A673 (cell line): ENCODE results near the gene VPS9D1. TPM values are rescaled to one million over a fixed set of nuclear protein-coding genes. Genes with fewer than 3 reads are reported as not detected.

Experiments
- BruUV-seq: library from RNA; stranded (reverse); fragments of 400-500 nt; replicated peaks from 2 replicates; lab custom pipeline; 2021; lab: Mats Ljungman, UMichigan
- CTCF ChIA-PET: fragments of 300-600 bp; sonication (Branson Sonifier 250); formaldehyde crosslinking; loops from one replicate; lab custom pipeline; 2022; ENCODE audit warnings: antibody characterized with exemption; lab: Charles Lee
- POLR2A ChIA-PET: fragments of 300-600 bp; sonication (Branson Sonifier 250); formaldehyde crosslinking; loops from one replicate; lab custom pipeline; 2022; ENCODE audit warnings: antibody characterized with exemption; ENCODE audit not compliant: low non-redundant PET; lab: Charles Lee
- DNase-seq: peaks from one replicate; pipeline ENCODE4 v3.0.0-alpha.2; 2015; ENCODE audit warnings: low spot score
- H3K27ac ChIP-seq: fragments of 200-600 bp; sonication (generic); 2 replicates; pipeline ENCODE4 v1.5.1; 2016; ENCODE audit warnings: mixed run types, low read depth, mild to moderate bottlenecking, mixed read lengths, antibody characterized with exemption, low read length; ENCODE audit not compliant: poor library complexity, severe bottlenecking
- H3K27me3 ChIP-seq: fragments of 200-600 bp; sonication (generic); replicated peaks from 2 replicates; pipeline ENCODE4 v1.6.1; 2017; ENCODE audit warnings: mixed run types, low read depth, mild to moderate bottlenecking, mixed read lengths, antibody characterized with exemption, low read length; ENCODE audit not compliant: insufficient read depth, poor library complexity
- H3K36me3 ChIP-seq: fragments of 200-600 bp; sonication (generic); 2 replicates; pipeline ENCODE4 v1.6.1; 2016; ENCODE audit warnings: mixed run types, mild to moderate bottlenecking, mixed read lengths, antibody characterized with exemption, low read length; ENCODE audit not compliant: insufficient read depth, poor library complexity, severe bottlenecking
- H3K4me1 ChIP-seq: fragments of 200-600 bp; sonication (generic); 2 replicates; pipeline ENCODE4 v1.6.1; 2017; ENCODE audit warnings: mixed run types, mild to moderate bottlenecking, mixed read lengths, antibody characterized with exemption, low read length; ENCODE audit not compliant: insufficient read depth, poor library complexity, severe bottlenecking
- H3K4me3 ChIP-seq: fragments of 200-600 bp; sonication (generic); 2 replicates; pipeline ENCODE4 v1.5.1; 2016; ENCODE audit warnings: low read depth, mixed run types, mild to moderate bottlenecking, mixed read lengths, low read length; ENCODE audit not compliant: poor library complexity, severe bottlenecking
- H3K9me3 ChIP-seq: fragments of 200-600 bp; sonication (generic); 2 replicates; pipeline ENCODE4 v1.6.1; 2016; ENCODE audit warnings: mixed run types, low read depth, mild to moderate bottlenecking, mixed read lengths, antibody characterized with exemption, low read length; ENCODE audit not compliant: poor library complexity, severe bottlenecking
- EZH2 ChIP-seq: fragments of 200-600 bp; sonication (generic); IDR thresholded peaks from 2 replicates; pipeline ENCODE4 v1.6.1; 2017; ENCODE audit warnings: borderline replicate concordance, low read depth, mild to moderate bottlenecking, mixed read lengths, antibody characterized with exemption, low read length; ENCODE audit not compliant: poor library complexity, severe bottlenecking
- intact Hi-C: fragments of 100-400 bp; cut with micrococcal nuclease; formaldehyde crosslinking; loops from one replicate; pipeline ENCODE4 v1.10.0; 2022; ENCODE audit not compliant: unreplicated experiment
- total RNA-seq: library from RNA; stranded (reverse); gene quantifications from 2 replicates; pipeline ENCODE4 v1.2.3, GENCODE V29; 2021
- TF ChIP-seq, protein P1 (sequence below): fragments of 300-800, 200-600 bp; sonication (generic); conservative IDR thresholded peaks from 2 replicates; pipeline ENCODE4 v1.5.1; 2017; ENCODE audit warnings: low read depth, mild to moderate bottlenecking, antibody characterized with exemption, low read length, moderate library complexity, mixed read lengths

Gene VPS9D1
- total RNA-seq, 1 experiment from 2014 or later, result 3.4 TPM

- TF ChIP-seq, protein P1, sequence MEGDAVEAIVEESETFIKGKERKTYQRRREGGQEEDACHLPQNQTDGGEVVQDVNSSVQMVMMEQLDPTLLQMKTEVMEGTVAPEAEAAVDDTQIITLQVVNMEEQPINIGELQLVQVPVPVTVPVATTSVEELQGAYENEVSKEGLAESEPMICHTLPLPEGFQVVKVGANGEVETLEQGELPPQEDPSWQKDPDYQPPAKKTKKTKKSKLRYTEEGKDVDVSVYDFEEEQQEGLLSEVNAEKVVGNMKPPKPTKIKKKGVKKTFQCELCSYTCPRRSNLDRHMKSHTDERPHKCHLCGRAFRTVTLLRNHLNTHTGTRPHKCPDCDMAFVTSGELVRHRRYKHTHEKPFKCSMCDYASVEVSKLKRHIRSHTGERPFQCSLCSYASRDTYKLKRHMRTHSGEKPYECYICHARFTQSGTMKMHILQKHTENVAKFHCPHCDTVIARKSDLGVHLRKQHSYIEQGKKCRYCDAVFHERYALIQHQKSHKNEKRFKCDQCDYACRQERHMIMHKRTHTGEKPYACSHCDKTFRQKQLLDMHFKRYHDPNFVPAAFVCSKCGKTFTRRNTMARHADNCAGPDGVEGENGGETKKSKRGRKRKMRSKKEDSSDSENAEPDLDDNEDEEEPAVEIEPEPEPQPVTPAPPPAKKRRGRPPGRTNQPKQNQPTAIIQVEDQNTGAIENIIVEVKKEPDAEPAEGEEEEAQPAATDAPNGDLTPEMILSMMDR, result no peak
- TF ChIP-seq EZH2, result no peak
- no peak overlapping the region for H3K4me3 ChIP-seq
- no peaks in the 10 kb centered on the region for H3K9me3 ChIP-seq
- peaks cover 47% of the 10 kb centered on the region for H3K36me3 ChIP-seq
- ChIA-PET POLR2A (no interaction called here), CTCF (no interaction called here)
- no peaks in the 10 kb centered on the region for H3K27me3 ChIP-seq
- no TSS peak for BruUV-seq
- H3K27ac ChIP-seq, result no peak overlapping the region
- DNase-seq, result no peak
- intact Hi-C loops, result no loop called here
- peaks cover 10% of the 10 kb centered on the region for H3K4me1 ChIP-seq
These were observed 23.5 kb downstream of the VPS9D1 start for GRCh38 chr16:89697161-89697615.

DNA sequence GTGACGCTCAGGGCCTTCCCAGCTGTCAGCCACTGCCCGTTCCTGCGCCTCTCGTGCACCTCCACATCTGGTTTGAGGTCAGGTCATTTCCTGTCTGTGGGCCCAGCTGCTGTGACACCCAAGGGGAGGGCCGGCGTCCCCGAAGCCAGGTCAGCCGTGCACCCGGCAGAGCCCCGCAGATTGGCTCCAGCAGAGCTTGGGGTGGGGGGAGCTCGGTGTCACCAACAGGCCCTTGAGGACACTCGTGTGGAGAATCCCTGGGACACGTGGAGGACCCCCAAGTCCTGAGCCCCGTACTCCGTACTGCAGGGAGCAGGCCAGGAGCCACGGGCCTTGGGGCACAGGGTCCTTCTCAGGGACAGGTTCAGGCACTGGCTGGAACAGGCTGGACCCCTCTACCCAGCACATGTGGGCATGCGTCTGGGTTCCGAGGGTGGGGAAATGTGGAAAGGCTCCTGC is 24.0 kb downstream of the VPS9D1 start:
- CTCF ChIA-PET, result no interaction called here
- intact Hi-C loops, result no loop called here
- DNase-seq, result no peak
- Histone ChIP-seq H3K4me1 (peaks cover 10% of the 10 kb centered on the region), H3K9me3 (no peaks in the 10 kb centered on the region), H3K36me3 (peaks cover 52% of the 10 kb centered on the region), H3K4me3 (no peak overlapping the region), H3K27me3 (no peaks in the 10 kb centered on the region), H3K27ac (no peak overlapping the region)
- POLR2A ChIA-PET, result no interaction called here
- TF ChIP-seq, protein P1, result no peak
- TF ChIP-seq EZH2, result no peak
- BruUV-seq, result no TSS peak

- DNase-seq, result no peak
- peaks cover 10% of the 10 kb centered on the region for H3K4me1 ChIP-seq
- ChIA-PET CTCF (no interaction called here), POLR2A (no interaction called here)
- H3K36me3 ChIP-seq, result peaks cover 58% of the 10 kb centered on the region
- H3K27me3 ChIP-seq, result no peaks in the 10 kb centered on the region
- TSS peak; percentile 37 for BruUV-seq
- no peak for TF ChIP-seq EZH2
- TF ChIP-seq, protein P1, result no peak
- intact Hi-C loops, result no loop called here
- H3K4me3 ChIP-seq, result no peak overlapping the region
- no peak overlapping the region for H3K27ac ChIP-seq
- no peaks in the 10 kb centered on the region for H3K9me3 ChIP-seq
These were observed 24.6 kb downstream of the VPS9D1 start for GRCh38 chr16:89695875-89696669.
